Astrocyte (in vitro differentiated cells and primary cell): Measurements from ENCODE around the gene CDC20B.

Experiments
- CTCF ChIP-seq: IDR thresholded peaks from 2 replicates; pipeline ENCODE4 v1.5.1; 2011; ENCODE audit warnings: low read depth, mild to moderate bottlenecking, inconsistent platforms, low read length, moderate library complexity; ENCODE audit not compliant: insufficient read depth
- EZH2 ChIP-seq: IDR thresholded peaks from 2 replicates; pipeline ENCODE4 v1.6.1; 2012; ENCODE audit warnings: mild to moderate bottlenecking, low read length, inconsistent platforms; ENCODE audit not compliant: insufficient read depth

GRCh38 chr5:55072666-55073065, 100.3 kb downstream of the CDC20B start:
- TF ChIP-seq CTCF (no peak), EZH2 (no peak)
